RPMI7951 (cell line): Measurements from ENCODE around the gene CA10. TPM values are rescaled to one million over a fixed set of nuclear protein-coding genes. Genes with fewer than 3 reads are reported as not detected.

Experiments
- DNase-seq: peaks from one replicate; pipeline ENCODE4 v3.0.0-alpha.2; 2012; ENCODE audit warnings: low read depth
- total RNA-seq: library from RNA; depleted of rRNA; stranded (reverse); fragments of >200 nt; shearing (Covaris generic); gene quantifications from 2 replicates; pipeline ENCODE4 v1.2.3, GENCODE V29; 2014

Gene CA10
- total RNA-seq, 1 experiment from 2014 or later: not detected

DNA sequence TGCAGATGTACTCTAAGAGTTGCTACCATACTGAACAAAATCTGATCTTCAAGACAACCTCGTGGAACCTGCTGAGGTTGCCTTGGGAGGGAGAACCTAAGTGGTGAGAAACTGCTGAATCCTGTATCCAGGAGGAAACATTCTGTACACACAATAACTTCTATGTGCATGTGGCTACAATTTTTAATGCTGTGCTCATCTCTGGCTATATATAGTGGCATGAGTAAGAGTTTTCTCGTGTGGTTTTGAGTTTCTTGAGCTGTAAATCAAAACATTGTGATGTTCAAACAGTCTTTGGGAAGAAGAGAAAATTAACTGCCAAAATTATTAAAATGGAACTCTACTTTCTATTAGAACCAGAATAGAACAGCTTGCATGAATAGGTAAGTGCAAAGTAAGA lies 206.8 kb downstream of the CA10 start:
- DNase-seq: no peak

DNA sequence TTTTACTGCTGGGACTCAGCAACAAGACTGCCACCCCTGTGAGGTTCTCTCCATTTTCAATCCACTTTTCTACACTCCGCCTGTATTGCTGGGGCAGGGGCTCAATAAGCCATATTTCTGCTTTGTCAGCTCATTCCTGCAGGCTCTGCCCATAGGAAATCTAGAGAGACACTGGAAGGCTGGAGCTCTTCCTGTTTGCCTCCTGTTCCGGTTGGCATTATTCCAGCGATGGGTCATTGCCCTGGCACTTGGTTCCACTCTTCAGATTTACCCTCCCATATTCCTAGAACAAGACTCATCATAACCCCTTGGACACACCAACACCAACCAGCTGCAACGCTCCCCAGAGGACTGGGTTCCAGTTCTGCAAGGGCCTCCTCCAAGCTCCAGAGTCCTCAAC lies 210.4 kb downstream of the CA10 start:
- no peak for DNase-seq

DNA sequence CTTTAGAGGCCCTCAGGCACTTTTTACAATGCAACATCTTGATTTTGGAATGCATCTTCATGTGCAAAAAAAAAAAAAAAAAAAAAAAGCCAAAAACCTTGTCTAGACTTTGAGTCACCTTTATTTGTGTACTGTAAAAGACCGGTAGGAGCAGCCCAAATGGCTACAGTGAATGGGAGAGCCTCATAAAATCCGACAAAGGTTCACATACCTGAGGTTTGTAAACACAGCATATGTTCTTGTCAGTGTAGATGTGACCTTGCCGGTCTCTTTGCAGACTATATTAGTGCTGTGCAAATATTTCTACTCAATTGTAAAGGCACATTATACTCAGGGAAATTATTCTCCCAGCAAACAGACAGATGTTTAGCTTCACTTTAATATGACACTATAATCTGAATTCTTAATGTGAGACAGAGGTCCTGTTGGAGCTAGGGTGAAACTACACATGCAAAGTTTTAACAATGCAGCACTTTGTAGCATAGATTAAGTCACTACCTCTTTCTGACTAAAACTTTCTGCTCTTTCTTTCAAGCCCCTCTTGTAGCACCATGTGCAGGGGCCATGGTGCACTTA lies 211.3 kb downstream of the CA10 start:
- no peak for DNase-seq

DNA sequence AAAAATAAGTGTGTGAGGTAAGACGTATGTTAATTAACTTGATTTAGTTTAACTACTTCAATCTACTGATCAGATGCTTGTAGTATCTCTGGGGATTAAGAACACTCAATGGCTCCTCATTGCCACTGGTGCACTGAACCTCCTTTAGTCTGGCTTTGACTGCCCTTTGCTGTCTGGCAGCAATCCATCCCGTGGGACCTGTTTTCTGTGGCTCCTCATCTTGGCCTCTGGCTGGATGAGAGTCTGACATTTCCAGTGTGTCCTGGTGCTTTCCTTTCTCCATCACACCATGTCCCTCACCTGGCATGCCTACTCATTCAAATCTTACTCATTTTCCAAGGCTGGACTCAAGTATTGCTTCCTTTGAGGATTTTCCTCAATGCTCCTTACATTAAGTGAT lies 212.2 kb downstream of the CA10 start:
- DNase-seq: no peak

DNA sequence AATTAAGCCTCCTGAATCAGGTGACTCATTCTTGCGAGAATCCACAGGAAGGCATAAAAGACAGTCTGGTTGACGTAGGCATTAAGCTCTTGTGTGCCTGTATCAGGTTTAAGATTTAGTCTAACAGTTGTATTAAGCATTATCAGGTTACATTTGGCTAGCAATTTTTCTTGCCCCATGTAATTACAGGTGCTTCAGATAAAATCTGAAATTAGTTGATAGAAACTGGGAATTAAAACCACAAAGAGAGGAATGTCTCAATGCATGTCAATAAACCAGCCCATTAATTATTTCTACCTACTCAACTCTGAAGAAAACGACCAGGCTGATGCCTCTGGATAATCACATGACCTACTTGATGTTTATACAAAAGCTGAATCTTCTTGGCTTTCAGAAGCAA lies 217.2 kb downstream of the CA10 start:
- no peak for DNase-seq

GRCh38 chr17:51937264-51937663 lies 221.2 kb downstream of the CA10 start:
- no peak for DNase-seq

DNA sequence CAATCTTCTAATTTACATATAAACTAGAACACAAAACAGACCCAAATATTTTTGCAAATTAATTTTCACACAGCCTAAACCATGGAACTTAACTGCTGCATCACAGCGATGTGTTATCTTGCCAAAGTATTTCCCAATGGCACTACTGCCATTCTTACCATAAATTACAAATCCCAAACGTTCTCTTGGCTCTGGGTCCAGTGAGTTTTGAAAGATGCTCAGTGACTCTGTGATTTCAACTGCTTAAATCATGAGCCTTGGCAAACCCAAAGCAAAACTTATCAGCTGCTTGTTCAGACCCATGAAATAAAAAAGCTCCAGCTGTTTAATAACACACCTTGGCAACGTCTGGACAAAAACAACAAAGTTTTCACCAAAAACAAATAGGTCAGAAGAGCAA lies 223.0 kb downstream of the CA10 start:
- DNase-seq: no peak

DNA sequence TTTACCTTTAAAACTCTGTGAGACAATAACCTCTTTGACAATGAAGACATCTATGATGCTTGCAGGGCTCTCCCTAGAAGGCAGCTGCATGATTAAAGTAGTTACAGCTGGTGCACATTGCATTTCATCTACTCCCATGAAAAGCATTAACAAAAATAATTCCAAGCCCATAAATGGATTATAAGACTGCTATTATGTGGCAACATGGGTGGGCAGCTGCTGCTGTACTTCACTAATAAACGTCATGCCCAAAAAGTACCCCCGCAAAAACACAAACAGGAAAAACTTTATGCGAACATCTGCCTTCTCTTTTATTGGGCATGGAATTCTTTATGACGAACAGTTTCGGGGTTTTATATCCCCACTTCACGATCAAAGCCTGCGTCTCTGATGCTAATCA lies 224.9 kb downstream of the CA10 start:
- no peak for DNase-seq

- DNase-seq: no peak
These were observed 232.1 kb downstream of the CA10 start for GRCh38 chr17:51926448-51926847.

DNA sequence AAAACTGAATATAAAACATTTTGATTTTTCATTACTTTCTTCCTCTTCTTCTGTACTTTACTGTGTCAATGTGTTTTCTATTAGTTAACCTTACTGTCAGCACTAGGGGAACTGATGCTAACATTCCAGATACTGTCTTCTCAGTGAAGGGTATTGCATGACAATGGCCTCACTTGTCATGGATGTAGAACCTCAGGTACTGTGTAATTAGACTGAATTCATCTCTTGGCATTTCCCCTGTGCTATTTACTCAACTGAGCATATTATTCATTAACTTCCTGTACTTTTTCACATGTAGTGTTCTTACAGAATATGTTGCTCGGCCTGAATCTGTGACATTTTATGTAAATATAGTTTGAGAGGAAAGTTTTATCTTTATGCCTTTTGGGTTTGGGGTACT lies 237.0 kb downstream of the CA10 start:
- no peak for DNase-seq

DNA sequence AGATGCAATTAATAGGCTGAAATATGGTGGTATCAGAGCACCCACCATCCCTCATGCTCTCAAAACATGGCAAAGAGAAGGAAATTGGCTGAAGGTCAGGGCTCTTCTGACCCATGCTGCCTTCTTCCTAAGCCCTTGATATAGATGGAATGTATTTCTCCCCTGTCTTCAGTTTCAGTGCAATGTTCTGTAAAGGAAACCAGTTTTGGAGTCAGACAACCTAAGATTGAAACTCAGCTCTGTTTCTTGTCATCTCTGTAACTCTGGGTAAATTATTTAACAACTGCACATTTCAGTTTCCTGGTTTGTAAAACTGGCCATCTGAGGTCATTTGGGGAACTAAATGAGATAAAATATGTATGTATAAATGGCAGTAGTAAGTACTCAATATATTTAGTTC lies 243.9 kb downstream of the CA10 start:
- DNase-seq: no peak

DNA sequence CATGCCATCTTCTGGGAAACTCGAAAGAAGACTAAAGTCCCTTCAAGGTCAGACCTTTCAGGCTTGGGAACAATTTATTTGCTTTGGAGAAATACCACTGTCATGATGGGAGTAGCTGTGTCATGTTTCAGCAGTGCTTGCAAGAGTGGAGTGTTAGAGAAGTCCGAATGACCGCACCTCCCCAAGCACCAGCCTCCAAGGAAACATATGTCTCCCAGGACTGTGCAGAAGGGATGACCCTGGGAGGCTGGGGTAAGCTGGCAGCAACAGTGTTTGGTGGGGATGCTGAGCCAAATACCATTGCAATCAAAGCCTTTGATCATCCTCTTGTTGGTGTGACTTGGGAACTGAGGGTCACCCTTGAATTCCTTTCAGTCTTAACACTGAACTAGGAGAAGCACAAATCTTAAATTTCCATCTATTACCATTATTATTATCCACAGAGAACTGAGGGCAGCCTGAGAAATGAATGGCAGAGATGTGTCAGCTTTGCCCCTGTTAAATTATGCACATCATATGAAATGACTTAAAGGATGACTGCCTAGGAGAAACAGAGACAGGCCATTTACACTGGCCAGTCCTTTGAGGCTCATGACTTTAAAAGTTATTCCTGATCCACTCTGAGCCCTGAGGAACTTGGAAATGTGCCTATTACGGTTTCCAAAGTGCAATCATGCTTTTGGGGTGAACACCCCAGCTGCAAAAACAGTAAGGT lies 244.9 kb downstream of the CA10 start:
- DNase-seq: no peak

GRCh38 chr17:51912939-51913338 lies 245.6 kb downstream of the CA10 start:
- no peak for DNase-seq

DNA sequence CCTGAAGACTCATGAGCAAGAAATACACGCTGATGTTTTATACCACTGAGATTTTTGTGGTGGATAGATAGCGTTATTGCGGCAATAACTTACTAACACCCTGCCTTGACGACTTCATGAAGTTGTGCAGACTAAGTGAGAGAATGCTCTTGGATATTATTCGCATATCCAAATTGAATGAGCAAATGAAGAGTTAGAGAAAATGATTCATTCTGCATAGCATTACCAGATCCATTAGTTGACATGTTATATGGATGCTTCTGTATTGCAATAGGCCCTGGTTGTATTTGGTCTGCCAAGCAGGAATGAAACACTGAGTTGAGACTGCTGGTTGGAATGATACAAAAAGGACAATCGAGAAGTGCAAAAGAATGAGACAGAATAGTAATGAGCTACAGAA lies 247.3 kb downstream of the CA10 start:
- no peak for DNase-seq

DNA sequence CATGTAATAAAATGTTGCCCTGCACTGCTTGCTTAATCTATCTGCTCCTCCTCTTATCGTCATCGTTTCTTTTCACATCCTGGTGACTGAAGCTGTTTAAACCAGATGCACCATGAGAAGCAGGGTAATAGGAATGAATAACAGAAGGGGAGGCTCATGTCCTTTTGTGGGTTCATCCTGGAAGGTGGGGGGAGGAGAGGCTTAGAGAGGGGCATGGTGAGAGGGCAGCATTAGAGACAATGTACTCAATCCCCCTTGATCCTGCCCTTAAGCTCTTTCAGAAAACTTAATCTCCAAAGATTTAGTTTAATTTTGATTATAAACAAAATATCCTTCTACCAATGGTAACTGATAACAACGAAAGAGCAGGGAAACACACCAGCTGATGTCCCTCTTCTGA lies 248.5 kb downstream of the CA10 start:
- DNase-seq: no peak

DNA sequence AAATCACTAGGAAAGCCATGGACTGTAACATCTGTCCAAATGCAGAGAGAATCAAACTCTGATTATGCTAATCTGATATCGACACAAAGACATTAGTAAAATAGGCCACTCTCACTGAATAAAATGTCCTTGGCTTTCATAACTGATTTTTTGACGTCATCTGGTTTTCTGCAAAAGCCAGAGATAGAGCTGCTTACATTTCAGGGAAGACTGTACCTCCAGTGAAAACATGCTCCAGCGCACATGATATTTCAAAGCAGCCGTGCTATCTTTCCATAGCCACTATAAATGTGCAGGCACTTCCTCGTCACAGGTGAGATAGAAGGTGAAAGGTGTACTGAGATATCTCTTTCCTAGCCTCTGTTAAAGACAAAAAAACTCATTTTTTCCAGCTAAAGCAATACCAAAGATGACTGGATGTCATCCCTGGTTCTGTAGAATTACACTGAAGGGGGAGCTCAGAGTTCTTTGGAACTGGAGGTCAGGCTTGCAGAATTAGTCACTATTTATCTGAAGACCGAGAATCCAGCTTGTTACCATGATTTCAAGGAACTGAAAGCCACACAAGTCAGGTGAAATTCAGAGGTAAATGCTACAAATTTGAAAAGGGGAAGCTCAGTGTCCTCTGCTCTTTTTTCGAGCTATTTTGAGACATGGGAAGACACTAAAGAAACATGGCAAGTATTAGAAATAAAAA lies 249.5 kb downstream of the CA10 start:
- no peak for DNase-seq

GRCh38 chr17:51907041-51907440 lies 251.5 kb downstream of the CA10 start:
- no peak for DNase-seq

DNA sequence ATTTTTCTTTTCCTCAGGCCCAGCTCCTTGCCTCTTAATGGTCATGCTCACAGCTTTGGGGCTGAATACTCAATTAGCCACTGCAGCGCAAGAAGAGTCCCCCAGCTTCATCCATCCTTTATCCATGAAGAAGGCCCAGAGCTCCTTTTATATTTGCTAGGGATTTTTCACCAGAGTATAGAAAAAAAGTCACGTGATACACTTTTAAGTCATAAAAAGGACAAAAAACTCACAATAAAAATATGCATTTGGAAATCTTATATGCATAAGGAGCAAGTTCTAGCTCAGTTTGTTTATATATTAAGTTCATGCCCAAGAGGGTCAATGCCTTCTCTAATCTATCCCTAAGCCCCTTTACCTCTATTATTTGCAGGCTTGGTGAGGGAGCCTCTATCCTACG lies 254.1 kb downstream of the CA10 start:
- no peak for DNase-seq

DNA sequence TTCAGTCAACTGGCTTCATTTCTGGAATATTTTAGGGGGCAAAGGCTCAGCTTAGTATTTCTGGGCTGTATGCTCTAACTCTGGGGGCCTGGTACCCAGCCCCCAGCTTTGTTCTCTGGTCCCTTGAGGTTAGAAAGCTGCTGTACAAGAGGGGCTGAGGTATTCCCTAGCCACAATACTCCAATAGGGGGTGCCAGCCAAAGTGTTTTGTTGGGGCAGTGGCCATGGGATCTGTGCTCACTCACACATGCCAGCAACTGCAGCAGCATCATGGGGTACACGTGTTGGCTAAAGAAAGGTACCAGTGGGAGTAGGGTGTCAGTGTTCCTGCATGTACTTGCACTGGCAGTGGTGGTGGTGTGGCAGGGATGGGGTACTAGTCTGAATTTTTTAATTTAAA lies 257.3 kb downstream of the CA10 start:
- DNase-seq: no peak

- no peak for DNase-seq
These were observed 266.6 kb downstream of the CA10 start for GRCh38 chr17:51891936-51892335.

GRCh38 chr17:51890710-51891109 lies 267.8 kb downstream of the CA10 start:
- no peak for DNase-seq

DNA sequence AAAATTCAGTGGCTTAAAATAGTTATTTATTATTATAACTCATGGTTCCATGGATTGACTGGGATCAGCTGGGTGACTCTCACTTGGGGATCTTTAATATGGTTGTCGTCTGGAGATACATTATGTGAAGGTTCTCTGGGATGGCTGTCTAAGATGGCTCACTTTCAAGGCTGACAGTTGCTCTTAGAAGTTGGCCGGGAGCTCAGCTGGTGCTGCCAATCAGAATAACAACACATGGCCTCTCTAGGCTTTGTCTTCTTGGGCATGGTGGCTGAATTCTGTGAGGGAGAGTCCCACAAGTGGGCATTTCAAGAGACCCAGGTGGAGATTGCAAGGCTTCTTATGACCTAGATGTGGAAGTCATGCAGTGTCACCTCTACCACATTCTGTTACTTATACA lies 269.7 kb downstream of the CA10 start:
- DNase-seq: no peak

DNA sequence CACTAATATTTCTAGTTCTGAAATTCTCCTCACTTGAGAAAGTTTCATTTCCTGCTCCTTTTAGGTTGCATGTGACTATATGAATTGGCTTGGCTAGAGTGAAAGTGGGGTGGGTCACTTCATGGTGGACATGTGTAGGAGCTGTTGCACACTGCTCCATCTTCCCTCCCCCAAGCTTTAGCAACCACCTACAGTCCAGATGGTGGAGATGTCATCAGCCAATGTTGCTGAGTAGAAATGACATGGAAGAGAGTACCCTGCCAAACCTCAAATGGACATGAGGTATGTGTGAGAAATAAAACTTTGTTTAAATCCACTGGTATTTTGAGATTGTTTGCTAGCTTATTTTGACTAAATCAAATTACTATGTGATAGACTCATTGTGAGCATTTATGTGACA lies 281.5 kb downstream of the CA10 start:
- no peak for DNase-seq
